Smooth muscle cell (in vitro differentiated cells): Measurements from ENCODE around the gene ZNF746. TPM values are rescaled to one million over a fixed set of nuclear protein-coding genes. Genes with fewer than 3 reads are reported as not detected.

ENCODE experiments used
- DNase-seq: peaks from one replicate; lab custom pipeline; 2025; ENCODE audit not compliant: unreplicated experiment; lab: John Stamatoyannopoulos, UW
- H2AFZ ChIP-seq: fragments of 200-600 bp; sonication (generic); 2 replicates; pipeline ENCODE4 v1.6.0; 2016; ENCODE audit warnings: antibody characterized with exemption, low read depth, mild to moderate bottlenecking
- H3F3A ChIP-seq: fragments of 200-600 bp; sonication (generic); 2 replicates; pipeline ENCODE4 v1.6.0; 2017; ENCODE audit warnings: antibody characterized with exemption, low read depth
- H3K27ac ChIP-seq: fragments of 200-600 bp; sonication (generic); 2 replicates; pipeline ENCODE4 v1.5.1; 2016; ENCODE audit warnings: low read depth, mild to moderate bottlenecking
- H3K27me3 ChIP-seq: fragments of 200-600 bp; sonication (generic); 2 replicates; pipeline ENCODE4 v1.6.1; 2016; ENCODE audit warnings: low read depth, mild to moderate bottlenecking
- H3K36me3 ChIP-seq: fragments of 200-600 bp; sonication (generic); 2 replicates; pipeline ENCODE4 v1.5.1; 2016; ENCODE audit warnings: low read depth
- H3K4me1 ChIP-seq: fragments of 200-600 bp; sonication (generic); 2 replicates; pipeline ENCODE4 v1.5.1; 2016; ENCODE audit warnings: low read depth
- H3K4me2 ChIP-seq: fragments of 200-600 bp; sonication (generic); 2 replicates; pipeline ENCODE4 v1.6.0; 2016; ENCODE audit warnings: mild to moderate bottlenecking
- H3K4me3 ChIP-seq: fragments of 200-600 bp; sonication (generic); 2 replicates; pipeline ENCODE4 v1.5.1; 2016; ENCODE audit warnings: mild to moderate bottlenecking
- H3K79me2 ChIP-seq: fragments of 200-600 bp; sonication (generic); 2 replicates; pipeline ENCODE4 v1.6.0; 2016; ENCODE audit warnings: low read depth, mild to moderate bottlenecking
- H3K9ac ChIP-seq: fragments of 200-600 bp; sonication (generic); 2 replicates; pipeline ENCODE4 v1.6.0; 2016; ENCODE audit warnings: low read depth
- H3K9me3 ChIP-seq: fragments of 200-600 bp; sonication (generic); replicated peaks from 2 replicates; pipeline ENCODE4 v1.5.1; 2016; ENCODE audit warnings: low read depth
- H4K20me1 ChIP-seq: fragments of 200-600 bp; sonication (generic); 2 replicates; pipeline ENCODE4 v1.6.0; 2016; ENCODE audit warnings: low read depth
- CTCF ChIP-seq: fragments of 200-600 bp; sonication (generic); IDR thresholded peaks from 2 replicates; pipeline ENCODE4 v1.5.1; 2017; ENCODE audit warnings: borderline replicate concordance, mild to moderate bottlenecking, antibody characterized with exemption; ENCODE audit not compliant: insufficient read depth, poor library complexity, severe bottlenecking
- WGBS: methylation state at CpG from one replicate; pipeline ENCODE4 v1.1.7; 2016; ENCODE audit warnings: low lambda C conversion rate; 5-methylcytosine and 5-hydroxymethylcytosine counted together
- polyA plus RNA-seq: library from polyadenylated mRNA; unstranded; fragments of >200 nt; fragmentation: Nextera tagmentation; extraction: Ambion mirVana; gene quantifications from 2 replicates; pipeline ENCODE4 v1.2.1, GENCODE V29; 2016
- total RNA-seq: library from RNA; depleted of rRNA; stranded (reverse); fragments of >200 nt; gene quantifications from 2 replicates; pipeline ENCODE4 v1.2.3, GENCODE V29; 2014

The ZNF746 gene
- total and polyA plus RNA-seq, 2 experiments from 2014 or later: 14.2 to 17.2 TPM

GRCh38 chr7:149490083-149490760 lies 7.4 kb downstream of the ZNF746 start:
- no peak for TF ChIP-seq CTCF
- peaks cover 16% of the 10 kb centered on the region for H4K20me1 ChIP-seq
- H3K9ac ChIP-seq: no peak overlapping the region
- H3K27me3 ChIP-seq: no peaks in the 10 kb centered on the region
- peaks cover 22% of the 10 kb centered on the region for H3K36me3 ChIP-seq
- DNase-seq: no peak
- H3F3A ChIP-seq: no peaks in the 10 kb centered on the region
- H3K4me3 ChIP-seq: no peak overlapping the region
- H3K9me3 ChIP-seq: no peaks in the 10 kb centered on the region
- H3K4me1 ChIP-seq: no peaks in the 10 kb centered on the region
- WGBS: 96% methylated on average over 15 of the region's 15 CpGs
- no peak overlapping the region for H2AFZ ChIP-seq
- H3K79me2 ChIP-seq: peaks cover 11% of the 10 kb centered on the region
- H3K27ac ChIP-seq: no peak overlapping the region
- H3K4me2 ChIP-seq: no peak overlapping the region

DNA sequence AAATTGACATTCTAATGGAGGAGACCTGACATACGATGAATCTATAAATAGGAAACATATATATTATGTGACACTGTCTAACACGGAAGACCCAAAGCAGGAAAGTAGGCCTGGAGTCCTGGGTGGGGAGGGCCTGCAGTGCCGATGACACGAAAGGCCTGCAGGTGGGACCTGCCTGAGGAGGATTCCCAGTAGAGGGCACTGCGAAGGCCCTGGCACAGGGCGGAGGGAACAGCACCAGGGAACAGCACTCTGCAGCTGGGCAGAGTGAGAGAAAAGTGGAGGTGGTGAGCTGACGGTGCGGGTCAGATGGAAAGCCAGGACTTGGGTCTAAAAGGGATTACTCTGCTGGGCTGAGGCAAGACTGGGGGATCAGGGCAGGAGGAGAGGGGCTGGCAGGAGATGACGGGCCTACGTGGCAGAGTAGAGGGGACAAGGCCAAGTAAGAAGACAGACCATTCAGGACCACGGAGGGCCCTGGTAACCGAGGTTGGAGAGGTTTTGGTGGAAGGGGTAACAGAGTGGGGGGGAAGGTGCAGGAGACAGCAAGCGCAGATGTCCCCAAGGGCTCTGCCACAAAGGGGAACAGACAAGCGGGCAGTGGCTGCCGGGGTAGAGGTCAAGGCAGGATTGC lies 8.1 kb downstream of the ZNF746 start:
- H3K9ac ChIP-seq: no peak overlapping the region
- no peak for TF ChIP-seq CTCF
- peaks cover 24% of the 10 kb centered on the region for H3K36me3 ChIP-seq
- DNase-seq: no peak
- 94% methylated on average over 15 of the region's 15 CpGs for WGBS
- no peaks in the 10 kb centered on the region for H3K4me1 ChIP-seq
- H3K79me2 ChIP-seq: peaks cover 11% of the 10 kb centered on the region
- H4K20me1 ChIP-seq: peaks cover 9% of the 10 kb centered on the region
- no peaks in the 10 kb centered on the region for H3K9me3 ChIP-seq
- no peaks in the 10 kb centered on the region for H3F3A ChIP-seq
- H3K4me2 ChIP-seq: no peak overlapping the region
- no peak overlapping the region for H3K27ac ChIP-seq
- no peaks in the 10 kb centered on the region for H3K27me3 ChIP-seq
- H2AFZ ChIP-seq: no peak overlapping the region
- H3K4me3 ChIP-seq: no peak overlapping the region

DNA sequence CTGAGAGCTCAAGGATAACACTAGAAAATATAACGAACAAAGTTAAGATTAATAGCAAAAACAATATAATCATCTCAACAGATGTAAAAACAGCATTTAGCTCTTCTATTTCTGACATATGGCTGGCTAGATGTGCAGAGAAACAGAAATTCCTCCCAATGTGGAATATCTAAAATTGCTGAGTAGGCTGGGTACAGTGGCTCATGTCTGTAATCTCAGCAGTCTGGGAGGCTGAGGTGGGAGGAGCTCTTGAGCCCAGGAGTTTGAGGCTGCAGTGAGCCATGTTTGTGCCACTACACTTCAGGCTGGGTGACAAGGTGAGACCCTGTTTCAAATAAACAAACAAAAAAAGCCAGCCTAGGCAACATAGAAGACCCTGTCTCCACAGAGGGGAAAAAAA lies 18.0 kb downstream of the ZNF746 start:
- H3K36me3 ChIP-seq: peaks cover 10% of the 10 kb centered on the region
- WGBS: 100% methylated on average over 1 of the region's 1 CpG
- peaks cover 4% of the 10 kb centered on the region for H3F3A ChIP-seq
- H4K20me1 ChIP-seq: no peaks in the 10 kb centered on the region
- no peaks in the 10 kb centered on the region for H3K27me3 ChIP-seq
- no peak overlapping the region for H3K4me3 ChIP-seq
- TF ChIP-seq CTCF: no peak
- no peak overlapping the region for H3K9ac ChIP-seq
- H2AFZ ChIP-seq: no peak overlapping the region
- no peak for DNase-seq
- H3K4me2 ChIP-seq: no peak overlapping the region
- H3K4me1 ChIP-seq: no peaks in the 10 kb centered on the region
- no peaks in the 10 kb centered on the region for H3K9me3 ChIP-seq
- no peak overlapping the region for H3K27ac ChIP-seq
- peaks cover 36% of the 10 kb centered on the region for H3K79me2 ChIP-seq
